Prostate gland (tissue), 2 donors: ENCODE results near the gene IL4.

Experiments
- CTCF ChIP-seq, 4 experiments: fragments of 200-600 bp in 2 of 4; fragments of 450-650 bp in 2 of 4; sonication (generic) in 2 of 4; IDR thresholded peaks; 1 replicate in 3 of 4; 2 replicates in 1 of 4; pipeline ENCODE4 v1.5.1; 2016 to 2019; ENCODE audit warnings: antibody characterized with exemption in 4 of 4, mild to moderate bottlenecking in 2 of 4, moderate library complexity in 2 of 4
- POLR2A ChIP-seq: fragments of 450-650 bp; IDR thresholded peaks from one replicate; pipeline ENCODE4 v1.6.1; 2016; ENCODE audit warnings: antibody characterized with exemption, mild to moderate bottlenecking
- POLR2AphosphoS5 ChIP-seq: sonication (generic); formaldehyde crosslinking; IDR thresholded peaks from one replicate; pipeline ENCODE4 v1.6.1; 2017; ENCODE audit warnings: antibody characterized with exemption

GRCh38 chr5:132644177-132644576, 29.6 kb upstream of the IL4 start:
- TF ChIP-seq CTCF (IDR thresholded peaks at IDR 0.05) (no peak), POLR2A (no peak), POLR2AphosphoS5 (no peak)
